Testis (tissue), 3 donors: ENCODE data around the gene NPM1. TPM values are rescaled to one million over a fixed set of nuclear protein-coding genes. Genes with fewer than 3 reads are reported as not detected.

Experiments
- DNase-seq: peaks from one replicate; pipeline ENCODE4 v3.0.0-alpha.2; 2019
- H3K27ac ChIP-seq, 2 donors: fragments of 200-600 bp; sonication (generic); one replicate each; pipeline ENCODE4 v1.5.1; 2019
- H3K27me3 ChIP-seq: fragments of 200-600 bp; sonication (generic); one replicate; pipeline ENCODE4 v1.5.1; 2019
- H3K36me3 ChIP-seq: fragments of 200-600 bp; sonication (generic); one replicate; pipeline ENCODE4 v1.5.1; 2017; ENCODE audit warnings: low read depth; ENCODE audit errors: missing control alignments
- H3K4me1 ChIP-seq: fragments of 200-600 bp; sonication (generic); one replicate; pipeline ENCODE4 v1.5.1; 2019
- H3K4me3 ChIP-seq, 2 donors: fragments of 200-600 bp; sonication (generic); one replicate each; pipeline ENCODE4 v1.5.1; 2017 to 2019
- H3K9me3 ChIP-seq: fragments of 200-600 bp; sonication (generic); one replicate; pipeline ENCODE4 v1.5.1; 2017
- POLR2A ChIP-seq: fragments of 450-650 bp; IDR thresholded peaks from one replicate; pipeline ENCODE4 v1.6.1; 2017; ENCODE audit warnings: antibody characterized with exemption, mild to moderate bottlenecking, moderate library complexity
- WGBS, 2 donors: methylation state at CpG; one replicate each; pipeline ENCODE4 v1.1.5; 2018; 5-methylcytosine and 5-hydroxymethylcytosine counted together
- intact Hi-C: fragments of 100-400 bp; cut with DNase I; formaldehyde crosslinking; loops from one replicate; pipeline ENCODE4 v1.15.1; 2023; ENCODE audit warnings: low total_unique reads
- polyA plus RNA-seq: library from polyadenylated mRNA; stranded (reverse); fragments of 350-450 nt; fragmentation: Illumina TruSeq; extraction: RNeasy Lipid Tissue Mini Kit (QIAGEN cat#74804); gene quantifications from one replicate; pipeline ENCODE4 v1.2.3, GENCODE V29; 2014; ENCODE audit warnings: low read depth, low replicate concordance; ENCODE audit not compliant: insufficient read depth
- total RNA-seq, 2 donors: library from RNA; depleted of rRNA; stranded (reverse); fragments of >200 nt; gene quantifications; one replicate each; pipeline ENCODE4 v1.2.3, GENCODE V29; 2016
- TF ChIP-seq, protein P1 (sequence below), 3 experiments: fragments of 450-650 bp in 2 of 3; fragments of 200-600 bp in 1 of 3; sonication (generic) in 1 of 3; IDR thresholded peaks; one replicate each; pipeline ENCODE4 v1.5.1; 2016 to 2019; ENCODE audit warnings: antibody characterized with exemption in 3 of 3, mild to moderate bottlenecking in 2 of 3, moderate library complexity in 1 of 3

NPM1 gene
- total and polyA plus RNA-seq, 3 donors from 2014 or later: 398 to 835 (median 430) TPM

DNA sequence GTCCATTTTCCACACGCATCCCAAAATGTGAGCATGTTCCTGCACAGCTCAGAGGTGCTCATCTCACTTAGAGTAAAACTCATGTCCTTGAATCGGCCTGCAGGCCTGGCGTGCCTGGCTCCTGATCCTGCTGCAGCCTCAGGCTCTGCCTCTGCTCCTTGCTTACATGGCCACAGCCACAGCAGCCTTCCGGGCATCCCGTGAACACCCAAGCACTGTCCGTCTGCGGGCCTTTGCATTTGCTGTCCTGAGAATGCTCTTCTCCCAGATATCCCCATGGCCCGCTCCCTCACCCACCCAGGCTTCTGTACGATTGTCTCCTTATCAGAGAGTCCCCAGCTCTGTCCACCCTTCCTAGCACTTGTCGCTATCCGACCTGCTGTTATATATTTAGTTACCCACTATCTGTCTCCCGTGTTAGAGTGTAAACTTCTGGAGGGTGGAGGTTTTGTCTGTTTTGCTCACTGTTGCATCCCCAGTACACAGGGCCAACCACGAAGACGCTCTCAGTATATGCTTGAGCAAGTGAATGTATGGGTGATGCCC, 53.7 kb downstream of the NPM1 start:
- Histone ChIP-seq H3K36me3 (no peaks in the 10 kb centered on the region), H3K4me3 (no peak overlapping the region), H3K27ac (no peak overlapping the region), H3K9me3 (no peaks in the 10 kb centered on the region), H3K4me1 (no peaks in the 10 kb centered on the region), H3K27me3 (no peaks in the 10 kb centered on the region)
- 79 to 86% methylated on average over 11 to 14 of the region's 14 CpGs for WGBS, 2 donors
- TF ChIP-seq, protein P1, sequence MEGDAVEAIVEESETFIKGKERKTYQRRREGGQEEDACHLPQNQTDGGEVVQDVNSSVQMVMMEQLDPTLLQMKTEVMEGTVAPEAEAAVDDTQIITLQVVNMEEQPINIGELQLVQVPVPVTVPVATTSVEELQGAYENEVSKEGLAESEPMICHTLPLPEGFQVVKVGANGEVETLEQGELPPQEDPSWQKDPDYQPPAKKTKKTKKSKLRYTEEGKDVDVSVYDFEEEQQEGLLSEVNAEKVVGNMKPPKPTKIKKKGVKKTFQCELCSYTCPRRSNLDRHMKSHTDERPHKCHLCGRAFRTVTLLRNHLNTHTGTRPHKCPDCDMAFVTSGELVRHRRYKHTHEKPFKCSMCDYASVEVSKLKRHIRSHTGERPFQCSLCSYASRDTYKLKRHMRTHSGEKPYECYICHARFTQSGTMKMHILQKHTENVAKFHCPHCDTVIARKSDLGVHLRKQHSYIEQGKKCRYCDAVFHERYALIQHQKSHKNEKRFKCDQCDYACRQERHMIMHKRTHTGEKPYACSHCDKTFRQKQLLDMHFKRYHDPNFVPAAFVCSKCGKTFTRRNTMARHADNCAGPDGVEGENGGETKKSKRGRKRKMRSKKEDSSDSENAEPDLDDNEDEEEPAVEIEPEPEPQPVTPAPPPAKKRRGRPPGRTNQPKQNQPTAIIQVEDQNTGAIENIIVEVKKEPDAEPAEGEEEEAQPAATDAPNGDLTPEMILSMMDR (IDR thresholded peaks at IDR 0.05): no peak
- TF ChIP-seq POLR2A: no peak
- intact Hi-C loops: no loop called here
- no peak for DNase-seq

DNA sequence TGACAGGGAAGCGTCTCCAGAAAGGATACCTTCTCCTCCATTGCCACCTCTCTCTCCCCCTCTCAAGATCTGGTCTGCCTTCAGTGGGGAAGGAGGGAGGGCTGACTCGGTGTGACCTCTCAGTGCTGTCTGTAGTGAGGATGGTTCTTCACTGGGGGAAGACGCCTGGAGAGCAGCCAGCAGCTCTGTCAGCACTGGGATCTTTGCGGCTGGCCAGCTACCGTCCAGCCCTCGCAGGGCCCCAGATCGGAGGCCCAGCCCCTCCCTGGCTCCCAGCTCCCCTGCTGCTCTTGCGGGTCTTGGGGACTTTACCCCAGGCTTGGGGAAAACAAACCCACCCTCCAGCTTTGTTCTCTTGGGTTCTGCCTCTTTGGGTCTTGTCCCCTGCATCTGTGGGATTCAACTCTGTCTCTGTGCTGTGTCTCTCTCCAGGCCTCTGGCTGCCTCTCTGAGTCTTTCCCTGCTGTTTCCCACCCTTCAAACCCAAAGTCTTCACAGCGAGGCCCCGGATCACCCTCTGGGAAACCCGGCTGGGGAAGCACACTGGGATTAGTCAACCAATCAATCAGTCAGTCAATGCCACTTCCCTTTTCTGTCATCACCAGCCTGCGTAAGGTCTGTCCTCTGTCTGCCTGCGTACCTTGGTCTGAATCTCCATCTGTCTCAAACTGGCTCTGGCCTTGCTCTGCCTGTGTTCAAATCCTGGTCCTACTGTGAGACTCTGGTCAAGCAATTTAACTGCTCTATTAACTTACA, 54.8 kb downstream of the NPM1 start:
- H3K36me3 ChIP-seq: no peaks in the 10 kb centered on the region
- no peak for TF ChIP-seq POLR2A
- TF ChIP-seq, protein P1 (IDR thresholded peaks at IDR 0.05): no peak
- no peak overlapping the region for H3K27ac ChIP-seq
- intact Hi-C loops: loop anchor here (2.0 kb wide), 1 partner anchor 32 kb away; no protein-coding TSS in a partner anchor
- H3K4me3 ChIP-seq: no peak overlapping the region
- H3K9me3 ChIP-seq: no peaks in the 10 kb centered on the region
- WGBS, 2 donors: 76 to 80% methylated on average over 7 to 13 of the region's 13 CpGs
- no peak for DNase-seq
- no peaks in the 10 kb centered on the region for H3K4me1 ChIP-seq
- no peaks in the 10 kb centered on the region for H3K27me3 ChIP-seq

DNA sequence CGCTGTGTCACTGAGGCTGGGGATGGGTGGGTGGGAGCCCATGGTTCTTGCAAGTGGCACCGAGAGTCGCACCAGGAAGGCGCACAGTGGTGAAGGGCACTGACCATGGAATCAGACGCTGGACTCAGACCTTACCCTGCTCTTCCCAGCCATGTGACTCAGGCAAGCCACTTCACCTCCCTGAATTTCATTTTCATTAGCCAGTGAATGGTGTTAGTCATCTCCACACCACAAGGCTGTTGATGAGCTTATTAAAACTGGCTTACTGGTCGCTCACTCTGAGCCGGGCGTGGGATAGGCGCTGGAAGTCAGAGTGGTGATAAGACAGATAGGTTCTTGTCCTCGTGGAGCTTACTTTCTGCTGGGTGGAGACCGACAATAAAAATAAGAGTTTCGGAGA, 56.9 kb downstream of the NPM1 start:
- Histone ChIP-seq H3K4me3 (no peak overlapping the region), H3K36me3 (no peaks in the 10 kb centered on the region), H3K27ac (no peak overlapping the region), H3K27me3 (no peaks in the 10 kb centered on the region), H3K4me1 (no peaks in the 10 kb centered on the region), H3K9me3 (no peaks in the 10 kb centered on the region)
- TF ChIP-seq, protein P1 (IDR thresholded peaks at IDR 0.05): no peak
- TF ChIP-seq POLR2A: no peak
- DNase-seq: no peak
- WGBS, 2 donors: 95 to 96% methylated on average over 12 of the region's 12 CpGs
- intact Hi-C loops: no loop called here

DNA sequence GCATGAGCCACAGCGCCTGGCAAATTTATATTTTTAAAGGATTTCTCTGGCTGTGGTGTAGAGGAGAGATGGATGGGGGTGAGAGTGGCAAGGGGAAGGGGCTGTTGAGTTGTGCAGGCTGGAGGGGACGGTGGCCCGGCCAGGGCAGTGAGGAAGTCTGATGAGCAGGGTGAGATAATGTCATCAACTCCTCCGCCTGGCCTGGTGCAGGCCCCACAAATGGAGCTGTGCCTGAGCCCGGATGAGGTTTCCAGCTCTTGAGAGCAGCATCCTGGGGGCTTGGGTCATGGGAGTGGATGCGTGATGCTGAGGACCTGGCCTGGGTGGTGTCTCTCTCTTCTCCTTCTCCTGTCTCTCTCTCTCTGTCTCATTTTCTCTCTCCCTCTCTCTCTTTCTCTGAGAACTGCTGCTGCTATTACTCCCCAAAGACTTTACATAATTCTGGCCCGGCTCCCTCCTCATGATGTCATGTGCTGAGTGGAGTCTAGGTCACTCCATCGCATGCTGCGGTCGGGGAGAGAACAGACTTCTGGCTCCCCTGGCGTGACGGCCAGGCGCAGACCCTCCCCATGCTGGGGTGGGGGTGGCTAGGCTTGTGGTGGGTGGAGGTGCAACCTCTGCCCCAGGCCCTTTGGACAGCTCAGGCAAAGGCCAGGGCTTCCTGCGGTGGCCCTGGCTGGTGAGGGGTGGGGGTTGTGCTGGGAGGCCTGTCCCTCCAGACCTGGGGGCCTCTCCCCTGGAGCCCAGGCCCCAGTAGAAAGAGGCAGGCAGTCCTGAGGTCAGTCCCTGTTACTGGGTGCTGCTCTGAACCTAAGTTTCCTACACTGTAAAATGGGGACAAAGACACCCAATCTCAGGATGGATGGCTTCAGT, 58.2 kb downstream of the NPM1 start:
- Histone ChIP-seq H3K27ac (no peak overlapping the region), H3K27me3 (no peaks in the 10 kb centered on the region), H3K9me3 (no peaks in the 10 kb centered on the region), H3K4me3 (no peak overlapping the region), H3K36me3 (no peaks in the 10 kb centered on the region), H3K4me1 (no peaks in the 10 kb centered on the region)
- TF ChIP-seq, protein P1 (IDR thresholded peaks at IDR 0.05): no peak
- TF ChIP-seq POLR2A: no peak
- intact Hi-C loops: no loop called here
- WGBS, 2 donors: 78 to 81% methylated on average over 11 to 14 of the region's 14 CpGs
- no peak for DNase-seq
